ENCODE measurements around the gene RCN1. TPM values are rescaled to one million over a fixed set of nuclear protein-coding genes. Genes with fewer than 3 reads are reported as not detected.

Gene RCN1
- total RNA-seq, 2 donors from 2014 or later = 27.7 to 29.7 TPM

GRCh38 chr11:32131321-32131720 is 40.4 kb downstream of the RCN1 start:
- H3K27ac ChIP-seq = no peak overlapping the region
- DNase-seq (ENCODE audit: low spot score) = no peak
- no peak overlapping the region for H3K4me3 ChIP-seq
- H3K36me3 ChIP-seq = no peaks in the 10 kb centered on the region
- H3K9me3 ChIP-seq = peaks cover 0 to 12% of the 10 kb centered on the region in 2 donors
- no peak for TF ChIP-seq CTCF (IDR thresholded peaks at IDR 0.05)
- no peaks in the 10 kb centered on the region for H3K4me1 ChIP-seq
- H3K27me3 ChIP-seq = no peaks in the 10 kb centered on the region

GRCh38 chr11:32136657-32137056 is 45.8 kb downstream of the RCN1 start:
- Histone ChIP-seq H3K27me3 (no peaks in the 10 kb centered on the region), H3K9me3 (no peaks in the 10 kb centered on the region), H3K4me1 (no peaks in the 10 kb centered on the region), H3K27ac (no peak overlapping the region), H3K36me3 (no peaks in the 10 kb centered on the region), H3K4me3 (no peak overlapping the region)
- DNase-seq (ENCODE audit: low spot score) = no peak
- TF ChIP-seq CTCF (IDR thresholded peaks at IDR 0.05) = no peak

- no peak for DNase-seq (ENCODE audit: low spot score)
- Histone ChIP-seq H3K27me3 (no peaks in the 10 kb centered on the region), H3K4me3 (no peak overlapping the region), H3K36me3 (no peaks in the 10 kb centered on the region), H3K27ac (no peak overlapping the region), H3K4me1 (no peaks in the 10 kb centered on the region), H3K9me3 (no peaks in the 10 kb centered on the region)
- no peak for TF ChIP-seq CTCF (IDR thresholded peaks at IDR 0.05)
Observed at GRCh38 chr11:32137263-32137662, 46.4 kb downstream of the RCN1 start.

GRCh38 chr11:32137869-32138268 is 47.0 kb downstream of the RCN1 start:
- DNase-seq (ENCODE audit: low spot score) = no peak
- Histone ChIP-seq H3K4me1 (no peaks in the 10 kb centered on the region), H3K9me3 (no peaks in the 10 kb centered on the region), H3K36me3 (no peaks in the 10 kb centered on the region), H3K27me3 (no peaks in the 10 kb centered on the region), H3K27ac (no peak overlapping the region), H3K4me3 (no peak overlapping the region)
- no peak for TF ChIP-seq CTCF (IDR thresholded peaks at IDR 0.05)

GRCh38 chr11:32138902-32139301 is 48.0 kb downstream of the RCN1 start:
- Histone ChIP-seq H3K27me3 (no peaks in the 10 kb centered on the region), H3K9me3 (no peaks in the 10 kb centered on the region), H3K27ac (no peak overlapping the region), H3K4me3 (no peak overlapping the region), H3K36me3 (no peaks in the 10 kb centered on the region), H3K4me1 (no peaks in the 10 kb centered on the region)
- no peak for TF ChIP-seq CTCF (IDR thresholded peaks at IDR 0.05)
- no peak for DNase-seq (ENCODE audit: low spot score)

- Histone ChIP-seq H3K27ac (no peak overlapping the region), H3K4me1 (no peaks in the 10 kb centered on the region), H3K9me3 (no peaks in the 10 kb centered on the region), H3K4me3 (no peak overlapping the region), H3K27me3 (no peaks in the 10 kb centered on the region), H3K36me3 (no peaks in the 10 kb centered on the region)
- no peak for DNase-seq (ENCODE audit: low spot score)
- no peak for TF ChIP-seq CTCF (IDR thresholded peaks at IDR 0.05)
Observed at GRCh38 chr11:32139896-32140520, 49.1 kb downstream of the RCN1 start.
